Fibroblast of lung (primary cell): ENCODE data around the gene TCAF1. TPM values are rescaled to one million over a fixed set of nuclear protein-coding genes. Genes with fewer than 3 reads are reported as not detected.
A peak's percentile ranks its signal among the peaks of the same experiment; 100 is the strongest.

Experiments used
- DNase-seq, 2 donors: peaks; one replicate each; pipeline versions ENCODE4 v3.0.0 to v3.0.0-alpha.2; 2010; ENCODE audit warnings: low read depth in 2 of 2
- H2AFZ ChIP-seq: 2 replicates; pipeline ENCODE4 v1.5.1; 2012; ENCODE audit warnings: low read length, control low read depth, inconsistent platforms
- H3K27ac ChIP-seq: 2 replicates; pipeline ENCODE4 v1.5.1; 2011; ENCODE audit warnings: low read length, control low read depth; ENCODE audit not compliant: insufficient read depth
- H3K27me3 ChIP-seq: 2 replicates; pipeline ENCODE4 v1.5.1; 2011; ENCODE audit warnings: mild to moderate bottlenecking, low read length; ENCODE audit not compliant: control insufficient read depth, insufficient read depth
- H3K36me3 ChIP-seq: 2 replicates; pipeline ENCODE4 v1.5.1; 2011; ENCODE audit warnings: low read length; ENCODE audit not compliant: control insufficient read depth, insufficient read depth
- H3K4me1 ChIP-seq: 2 replicates; pipeline ENCODE4 v1.5.1; 2011; ENCODE audit warnings: low read length; ENCODE audit not compliant: control insufficient read depth, insufficient read depth; ENCODE audit errors: extremely low read depth
- H3K4me2 ChIP-seq: 2 replicates; pipeline ENCODE4 v1.5.1; 2011; ENCODE audit warnings: low read length, control low read depth; ENCODE audit not compliant: insufficient read depth; ENCODE audit errors: extremely low read depth
- H3K4me3 ChIP-seq, 4 experiments: fragments of 200-600 bp in 1 of 4; sonication (generic) in 1 of 4; replicated peaks in 1 of 4; 2 replicates each; pipeline ENCODE4 v1.5.1; 2011 to 2016; ENCODE audit warnings: low read length in 4 of 4, low read depth in 3 of 4, mild to moderate bottlenecking in 3 of 4, control low read depth in 2 of 4, inconsistent platforms in 1 of 4, mixed read lengths in 1 of 4; ENCODE audit not compliant: insufficient read depth in 1 of 4; ENCODE audit errors: control extremely low read depth in 1 of 4
- H3K79me2 ChIP-seq: 2 replicates; pipeline ENCODE4 v1.5.1; 2012; ENCODE audit warnings: mild to moderate bottlenecking, low read length, inconsistent platforms; ENCODE audit not compliant: control insufficient read depth, insufficient read depth
- H3K9ac ChIP-seq: 2 replicates; pipeline ENCODE4 v1.5.1; 2011; ENCODE audit warnings: mild to moderate bottlenecking, low read length, control low read depth; ENCODE audit not compliant: insufficient read depth
- H3K9me3 ChIP-seq: 2 replicates; pipeline ENCODE4 v1.5.1; 2012; ENCODE audit warnings: low read depth, low read length; ENCODE audit not compliant: control insufficient read depth, insufficient read depth
- H4K20me1 ChIP-seq: 2 replicates; pipeline ENCODE4 v1.5.1; 2011; ENCODE audit warnings: low read length; ENCODE audit not compliant: control insufficient read depth, insufficient read depth; ENCODE audit errors: extremely low read depth
- EZH2 ChIP-seq: IDR thresholded peaks from 2 replicates; pipeline ENCODE4 v1.5.1; 2012; ENCODE audit warnings: low read length, control low read depth, mild to moderate bottlenecking; ENCODE audit errors: missing control alignments
- polyA plus RNA-seq, 2 donors: library from polyadenylated mRNA; depleted of rRNA in 1 of 2; stranded (reverse) in 1 of 2; unstranded in 1 of 2; fragments of >200 nt; gene quantifications; 2 replicates each; pipeline ENCODE4 v1.2.1, GENCODE V29; 2011 to 2012; ENCODE audit warnings: missing spikeins in 1 of 2
- total RNA-seq: library from RNA; depleted of rRNA; stranded (reverse); fragments of >200 nt; gene quantifications from 2 replicates; pipeline ENCODE4 v1.2.1, GENCODE V29; 2014
- TF ChIP-seq, protein P1 (sequence below), 2 donors: IDR thresholded peaks in 1 of 2; conservative IDR thresholded peaks in 1 of 2; 1 replicate in 1 of 2; 2 replicates in 1 of 2; pipeline ENCODE4 v1.5.1; 2011 to 2012; ENCODE audit warnings: low read length in 2 of 2, control low read depth in 1 of 2, inconsistent platforms in 1 of 2, low read depth in 1 of 2, mild to moderate bottlenecking in 1 of 2

The TCAF1 gene
- total and polyA plus RNA-seq, 2 donors (not counting 1 experiment from before 2014, with no cell fraction given), result 61.2 to 65.6 TPM

DNA sequence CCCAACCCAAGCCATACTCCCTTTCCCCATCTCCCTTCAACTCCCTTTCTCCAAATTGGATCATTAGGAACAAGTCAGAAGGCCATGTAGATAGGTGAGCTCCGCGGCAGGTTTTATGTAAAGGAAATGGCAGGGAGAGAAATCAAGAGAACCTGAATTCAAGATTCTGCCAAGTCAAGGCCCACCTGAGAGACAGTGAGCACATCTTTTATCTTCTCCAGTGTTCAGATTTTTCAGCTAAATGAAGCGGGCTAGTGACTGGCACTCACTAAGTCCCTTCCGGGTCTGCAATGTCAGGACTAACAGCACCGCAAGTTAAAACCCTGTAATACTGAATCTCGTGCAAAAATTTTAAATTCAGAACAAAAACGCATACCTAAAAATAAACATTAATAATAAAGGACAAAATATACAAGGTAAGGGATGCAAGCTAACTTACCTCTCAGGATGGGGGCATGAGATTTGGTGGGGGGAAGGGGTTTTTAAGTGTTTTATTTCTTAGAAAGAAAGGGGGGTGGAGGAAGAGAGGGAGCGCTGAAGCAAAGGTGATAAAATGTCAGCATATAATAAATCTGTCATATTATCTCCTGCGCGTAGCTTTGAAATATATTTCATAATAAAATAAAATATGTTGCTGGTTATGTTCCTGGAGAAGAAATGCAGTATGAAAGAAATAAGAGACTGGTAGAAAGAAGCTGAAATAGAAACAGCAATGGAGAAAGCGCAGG lies 17.6 kb downstream of the TCAF1 start:
- Histone ChIP-seq H3K4me2 (peak overlapping the region; percentile 9), H3K9ac (peak overlapping the region; percentile 71), H3K4me3 (peak overlapping the region; percentile 73 to 91 (median 85)), H3K27me3 (no peaks in the 10 kb centered on the region), H3K27ac (peak overlapping the region; percentile 47), H4K20me1 (no peaks in the 10 kb centered on the region), H3K79me2 (peaks cover 13% of the 10 kb centered on the region), H3K4me1 (peaks cover 2% of the 10 kb centered on the region), H2AFZ (no peak overlapping the region), H3K36me3 (no peaks in the 10 kb centered on the region), H3K9me3 (no peaks in the 10 kb centered on the region)
- no peak for DNase-seq
- TF ChIP-seq, protein P1, sequence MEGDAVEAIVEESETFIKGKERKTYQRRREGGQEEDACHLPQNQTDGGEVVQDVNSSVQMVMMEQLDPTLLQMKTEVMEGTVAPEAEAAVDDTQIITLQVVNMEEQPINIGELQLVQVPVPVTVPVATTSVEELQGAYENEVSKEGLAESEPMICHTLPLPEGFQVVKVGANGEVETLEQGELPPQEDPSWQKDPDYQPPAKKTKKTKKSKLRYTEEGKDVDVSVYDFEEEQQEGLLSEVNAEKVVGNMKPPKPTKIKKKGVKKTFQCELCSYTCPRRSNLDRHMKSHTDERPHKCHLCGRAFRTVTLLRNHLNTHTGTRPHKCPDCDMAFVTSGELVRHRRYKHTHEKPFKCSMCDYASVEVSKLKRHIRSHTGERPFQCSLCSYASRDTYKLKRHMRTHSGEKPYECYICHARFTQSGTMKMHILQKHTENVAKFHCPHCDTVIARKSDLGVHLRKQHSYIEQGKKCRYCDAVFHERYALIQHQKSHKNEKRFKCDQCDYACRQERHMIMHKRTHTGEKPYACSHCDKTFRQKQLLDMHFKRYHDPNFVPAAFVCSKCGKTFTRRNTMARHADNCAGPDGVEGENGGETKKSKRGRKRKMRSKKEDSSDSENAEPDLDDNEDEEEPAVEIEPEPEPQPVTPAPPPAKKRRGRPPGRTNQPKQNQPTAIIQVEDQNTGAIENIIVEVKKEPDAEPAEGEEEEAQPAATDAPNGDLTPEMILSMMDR (conservative IDR thresholded peaks at IDR 0.05 in 1 of 2, IDR thresholded peaks at IDR 0.05 in 1 of 2; ENCODE audit: low read depth in 1 of 2, low read length in 2 of 2), result no peak
- TF ChIP-seq EZH2, result no peak

DNA sequence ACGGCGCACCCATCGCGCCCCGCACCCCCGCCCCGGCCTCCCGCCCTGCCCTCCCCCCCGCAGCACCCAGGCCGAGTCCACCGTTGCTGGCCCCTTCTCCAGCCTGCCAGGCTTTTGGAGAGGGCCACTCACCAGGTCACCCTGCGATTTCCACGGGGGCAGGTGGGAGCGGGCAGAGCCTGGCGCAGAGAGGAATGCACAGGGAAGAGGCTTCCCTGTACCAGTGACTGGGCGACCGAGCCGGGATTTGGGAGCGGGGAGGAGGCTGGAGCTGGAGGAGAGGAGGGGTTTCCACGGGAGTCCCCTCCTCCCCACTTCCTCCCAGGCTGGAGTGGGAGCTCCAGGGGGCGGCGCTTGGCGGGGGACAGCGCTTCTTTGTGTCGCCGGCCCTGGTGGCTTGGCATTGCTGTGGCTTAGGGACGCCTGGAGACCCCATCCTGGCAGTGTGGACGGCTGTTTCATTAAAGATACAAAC lies 19.3 kb downstream of the TCAF1 start:
- peaks cover 2% of the 10 kb centered on the region for H3K4me1 ChIP-seq
- H3K27ac ChIP-seq, result peak overlapping the region; percentile 1
- H3K36me3 ChIP-seq, result no peaks in the 10 kb centered on the region
- peak overlapping the region; percentile 52 to 93 (median 74) for H3K4me3 ChIP-seq
- DNase-seq, result peak; percentile 69 to 73
- H3K27me3 ChIP-seq, result no peaks in the 10 kb centered on the region
- peak overlapping the region; percentile 56 for H3K9ac ChIP-seq
- peak overlapping the region; percentile 56 for H2AFZ ChIP-seq
- H4K20me1 ChIP-seq, result no peaks in the 10 kb centered on the region
- TF ChIP-seq EZH2, result no peak
- H3K9me3 ChIP-seq, result no peaks in the 10 kb centered on the region
- peaks cover 6% of the 10 kb centered on the region for H3K79me2 ChIP-seq
- H3K4me2 ChIP-seq, result peak overlapping the region; percentile 60

DNA sequence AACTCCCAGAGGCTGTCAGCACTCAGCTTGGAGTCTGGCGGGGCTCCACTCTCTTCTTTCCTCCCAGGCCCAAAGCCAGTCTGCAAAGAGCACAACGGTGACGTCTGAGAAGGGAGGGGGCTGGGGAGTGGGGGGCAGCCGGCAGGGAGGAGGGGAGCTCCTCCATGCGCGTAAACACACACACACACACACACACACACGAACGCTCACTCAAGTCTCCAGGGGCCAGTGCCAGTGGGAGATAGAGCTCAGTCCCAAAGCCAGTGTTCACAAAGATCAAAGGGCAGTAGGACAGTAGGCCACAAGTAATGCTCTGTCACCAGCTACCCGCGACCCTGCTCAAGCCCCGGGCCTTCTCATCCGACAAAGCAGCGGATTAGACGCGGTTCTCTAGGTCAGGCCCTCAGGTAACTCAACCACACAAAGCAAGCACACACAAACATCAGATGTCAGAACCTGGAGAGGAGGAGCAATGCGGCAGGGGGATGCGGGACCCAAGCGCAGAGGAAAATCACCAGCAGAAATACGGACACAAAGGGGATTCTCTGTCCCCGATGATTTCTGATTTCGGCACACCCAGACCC lies 19.9 kb downstream of the TCAF1 start:
- peak overlapping the region; percentile 47 for H2AFZ ChIP-seq
- H3K4me2 ChIP-seq, result peak overlapping the region; percentile 92
- peaks cover 6% of the 10 kb centered on the region for H3K79me2 ChIP-seq
- H3K4me1 ChIP-seq, result peaks cover 2% of the 10 kb centered on the region
- no peaks in the 10 kb centered on the region for H4K20me1 ChIP-seq
- no peaks in the 10 kb centered on the region for H3K36me3 ChIP-seq
- DNase-seq, result peak; percentile 68 to 90
- TF ChIP-seq, protein P1 (conservative IDR thresholded peaks at IDR 0.05 in 1 of 2, IDR thresholded peaks at IDR 0.05 in 1 of 2; ENCODE audit: low read depth in 1 of 2, low read length in 2 of 2), result no peak
- TF ChIP-seq EZH2, result no peak
- H3K27me3 ChIP-seq, result no peaks in the 10 kb centered on the region
- no peak overlapping the region for H3K27ac ChIP-seq
- H3K4me3 ChIP-seq, result peak overlapping the region; percentile 52 to 93 (median 74)
- H3K9me3 ChIP-seq, result no peaks in the 10 kb centered on the region
- peak overlapping the region; percentile 58 for H3K9ac ChIP-seq
